GM18517 (cell line): ENCODE data around the gene UBALD1.
"Not testable (repeated sequence)": the region's sequence is repeated elsewhere in the genome, so short reads cannot be mapped to it uniquely, and the experiment has no call there.

Experiments used
- ATAC-seq: cut with Tn5 transposase; IDR thresholded peaks from one replicate; pipeline ENCODE4 v1.9.1; 2021; ENCODE audit warnings: mild to moderate bottlenecking, moderate library complexity; ENCODE audit not compliant: unreplicated experiment

UBALD1 gene

GRCh38 chr16:4614571-4615383 lies at the start of gene UBALD1:
Gene UBALD1, minus strand, starts transcription at chr16:4614888. Its CDS starts 91 bp downstream, at chr16:4614797.
- ATAC-seq: peak; percentile 56

- ATAC-seq: no peak
Measured at GRCh38 chr16:4663777-4664465, 49.2 kb upstream of the UBALD1 start.

DNA sequence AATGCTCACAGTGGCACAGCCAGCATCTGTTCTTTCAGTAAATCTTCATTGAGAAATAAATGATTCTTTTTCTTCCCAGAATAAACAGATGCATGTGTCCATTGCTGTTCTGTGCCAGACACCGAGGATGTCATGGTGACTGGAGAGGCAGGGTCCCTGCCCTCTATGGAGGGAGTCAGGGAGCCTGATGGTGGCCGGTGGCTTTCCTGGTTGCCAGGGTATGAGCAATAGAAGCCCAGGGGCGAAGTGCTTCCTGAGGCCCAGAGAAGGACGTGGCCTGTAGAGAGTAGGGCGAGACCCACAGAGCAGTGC lies 48.7 kb upstream of the UBALD1 start:
- ATAC-seq: no peak

DNA sequence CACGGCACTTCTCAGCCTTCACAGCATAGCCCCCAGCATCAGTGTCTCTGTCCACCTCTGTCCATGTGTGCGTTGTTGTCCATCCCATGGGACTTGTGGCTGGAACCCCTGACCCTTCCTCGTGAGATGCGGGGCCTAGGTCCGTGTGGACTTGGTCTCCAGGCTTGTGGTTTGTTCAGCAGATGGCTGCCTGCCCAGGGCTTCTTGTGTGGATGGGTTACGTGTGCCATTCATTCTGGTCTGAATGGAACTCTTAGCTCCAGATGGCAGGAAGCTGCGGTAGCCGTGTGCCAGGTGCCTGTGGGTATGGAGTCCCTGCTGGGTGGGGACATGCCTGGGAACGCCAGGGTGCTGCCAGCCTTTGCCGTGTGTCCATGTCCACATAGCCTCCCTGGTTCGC lies 47.0 kb upstream of the UBALD1 start:
- no peak for ATAC-seq

GRCh38 chr16:4660454-4661007 lies 45.8 kb upstream of the UBALD1 start:
- ATAC-seq: no peak

DNA sequence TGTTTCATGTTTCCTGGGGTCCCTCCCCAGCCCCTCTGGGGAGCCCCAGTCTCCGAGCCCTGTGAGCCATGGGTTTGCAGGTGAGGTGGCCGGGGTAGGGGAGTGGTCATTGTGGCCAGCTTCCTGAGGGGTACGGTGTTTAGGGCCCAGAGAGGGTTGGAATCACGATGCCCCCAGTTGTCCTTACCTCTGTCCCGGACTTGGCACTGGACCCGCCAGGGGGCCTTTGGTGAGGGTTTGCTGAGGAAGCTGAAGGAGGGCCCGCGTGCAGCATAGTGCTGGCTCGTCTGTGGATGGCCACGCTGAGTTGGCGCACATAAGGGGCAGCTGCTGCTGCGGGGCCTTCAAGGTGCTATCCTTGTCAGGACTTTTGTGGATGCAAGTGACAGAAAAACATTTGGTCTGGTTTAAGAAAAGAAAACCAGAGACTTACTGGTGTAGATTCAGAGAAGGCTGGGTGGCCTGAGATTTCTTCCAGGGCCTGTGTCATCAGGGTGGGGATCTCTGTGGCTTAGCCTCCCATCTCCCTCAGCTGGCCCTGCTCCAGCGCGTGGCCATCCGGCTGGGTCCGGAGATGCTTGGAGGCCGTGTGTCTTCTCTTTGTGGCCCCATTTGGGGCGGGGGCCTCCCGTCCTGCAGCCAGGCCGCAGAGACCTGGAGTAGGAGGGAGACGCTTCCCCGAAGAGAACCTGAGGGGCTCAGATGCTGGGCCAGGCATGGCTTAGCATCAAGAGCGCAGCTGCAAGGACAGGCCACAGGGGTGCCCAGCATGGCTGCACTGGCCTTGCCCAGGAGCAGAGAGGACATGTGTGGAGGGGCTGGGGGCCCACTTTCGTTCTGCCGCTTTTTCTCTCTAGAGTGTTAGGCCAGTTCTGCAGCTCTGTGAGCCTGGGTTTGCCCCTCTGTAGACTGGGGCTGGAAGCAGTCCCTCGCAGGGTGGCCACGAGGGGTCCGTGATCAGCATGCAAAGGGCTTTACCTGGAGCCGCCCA lies 45.0 kb upstream of the UBALD1 start:
- no peak for ATAC-seq

DNA sequence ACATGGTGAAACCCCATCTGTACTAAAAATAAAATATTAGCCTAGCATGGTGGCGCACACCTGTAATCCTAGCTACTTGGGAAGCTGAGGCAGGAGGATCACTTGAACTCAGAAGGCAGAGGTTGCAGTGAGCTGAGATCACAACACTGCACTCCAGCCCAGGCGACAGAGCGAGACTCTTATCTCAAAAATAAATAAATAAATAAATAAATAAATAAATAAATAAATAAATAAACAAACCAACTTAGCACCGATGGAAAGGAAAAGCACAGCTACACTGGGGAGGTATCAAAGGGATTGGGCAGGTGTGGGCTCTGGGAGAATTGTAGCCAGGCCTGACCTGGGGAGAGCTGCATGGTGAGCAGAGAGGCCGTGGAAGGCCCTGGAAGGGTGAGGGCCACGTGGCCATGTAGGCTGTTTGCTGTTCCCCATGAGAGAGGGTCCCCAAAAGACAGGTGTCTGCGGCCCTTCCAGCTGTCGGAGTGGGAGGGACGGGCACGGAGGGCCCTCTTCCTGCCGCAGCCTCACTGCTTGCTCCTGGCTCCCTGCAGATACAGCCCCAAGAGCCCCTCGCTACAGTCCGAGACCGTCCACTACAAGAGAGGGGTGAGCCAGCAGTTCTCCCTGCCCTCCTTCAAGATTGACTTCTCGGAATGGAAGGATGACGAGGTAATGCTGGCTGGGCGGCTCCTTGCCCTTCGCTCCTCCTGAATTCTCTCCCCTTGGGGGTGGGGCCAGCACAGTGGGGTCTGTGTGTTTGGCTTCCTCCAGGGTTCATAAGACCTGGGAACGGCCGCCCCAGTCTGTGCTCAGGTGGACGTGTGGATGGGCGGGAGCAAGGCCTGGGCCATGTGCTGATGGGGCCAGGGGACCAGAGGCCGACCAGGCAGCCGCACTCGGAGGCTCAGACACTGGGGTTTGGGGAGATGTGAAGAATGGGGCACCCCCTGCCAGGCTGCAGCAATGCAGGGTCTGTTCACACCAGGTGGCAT lies 42.3 kb upstream of the UBALD1 start:
- no peak for ATAC-seq

DNA sequence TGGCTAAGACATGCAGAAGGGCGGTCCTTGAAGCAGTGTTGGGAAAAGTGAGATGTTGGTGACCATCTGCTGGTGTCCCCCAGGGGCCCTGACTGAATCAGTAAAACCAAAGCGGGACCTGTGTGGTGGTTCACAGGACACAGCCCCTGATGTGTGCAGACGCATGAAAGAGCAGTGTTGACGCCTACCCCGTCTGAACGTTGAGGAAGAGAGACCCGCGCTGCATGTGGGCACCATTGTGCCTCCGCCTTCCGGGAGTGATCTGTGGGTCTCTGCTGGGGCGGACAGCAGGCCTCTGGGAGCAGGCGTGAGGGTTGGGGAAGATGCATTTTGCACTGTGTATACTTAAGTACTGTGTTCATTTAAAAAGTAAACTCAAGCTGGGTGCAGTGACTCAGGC lies 41.5 kb upstream of the UBALD1 start:
- ATAC-seq: no peak

- ATAC-seq: no peak
Measured at GRCh38 chr16:4655801-4656200, 41.1 kb upstream of the UBALD1 start.

DNA sequence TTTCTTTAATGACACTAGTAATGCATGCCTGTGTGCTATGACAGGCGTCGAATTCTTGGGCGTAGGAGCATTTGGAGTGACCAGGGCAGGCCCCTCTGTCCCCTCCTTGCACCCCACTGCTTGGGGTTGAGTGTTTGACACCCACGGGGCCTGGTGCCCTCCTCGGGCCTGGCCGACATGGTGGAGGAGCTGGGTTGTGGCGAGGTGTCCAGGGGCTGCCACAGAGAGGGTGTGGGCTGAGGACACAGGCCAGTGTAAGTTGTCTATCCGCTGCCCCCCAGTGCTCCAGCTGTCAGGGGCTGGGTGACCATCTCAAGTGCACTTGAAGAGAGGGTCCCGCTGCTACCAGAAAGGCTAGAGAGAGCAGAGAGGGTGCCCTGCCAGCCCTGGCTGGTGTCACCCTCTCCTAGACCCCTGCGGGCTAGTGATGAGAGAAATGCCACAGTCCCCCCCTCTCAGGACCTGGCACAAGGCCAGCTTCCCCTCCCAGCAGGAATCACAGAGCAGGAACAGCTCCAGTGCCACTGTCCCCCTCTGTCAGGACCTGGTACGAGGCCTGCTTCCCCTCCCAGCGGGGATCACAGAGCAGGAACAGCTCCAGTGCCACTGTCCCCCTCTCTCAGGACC lies 40.4 kb upstream of the UBALD1 start:
- ATAC-seq: no peak

DNA sequence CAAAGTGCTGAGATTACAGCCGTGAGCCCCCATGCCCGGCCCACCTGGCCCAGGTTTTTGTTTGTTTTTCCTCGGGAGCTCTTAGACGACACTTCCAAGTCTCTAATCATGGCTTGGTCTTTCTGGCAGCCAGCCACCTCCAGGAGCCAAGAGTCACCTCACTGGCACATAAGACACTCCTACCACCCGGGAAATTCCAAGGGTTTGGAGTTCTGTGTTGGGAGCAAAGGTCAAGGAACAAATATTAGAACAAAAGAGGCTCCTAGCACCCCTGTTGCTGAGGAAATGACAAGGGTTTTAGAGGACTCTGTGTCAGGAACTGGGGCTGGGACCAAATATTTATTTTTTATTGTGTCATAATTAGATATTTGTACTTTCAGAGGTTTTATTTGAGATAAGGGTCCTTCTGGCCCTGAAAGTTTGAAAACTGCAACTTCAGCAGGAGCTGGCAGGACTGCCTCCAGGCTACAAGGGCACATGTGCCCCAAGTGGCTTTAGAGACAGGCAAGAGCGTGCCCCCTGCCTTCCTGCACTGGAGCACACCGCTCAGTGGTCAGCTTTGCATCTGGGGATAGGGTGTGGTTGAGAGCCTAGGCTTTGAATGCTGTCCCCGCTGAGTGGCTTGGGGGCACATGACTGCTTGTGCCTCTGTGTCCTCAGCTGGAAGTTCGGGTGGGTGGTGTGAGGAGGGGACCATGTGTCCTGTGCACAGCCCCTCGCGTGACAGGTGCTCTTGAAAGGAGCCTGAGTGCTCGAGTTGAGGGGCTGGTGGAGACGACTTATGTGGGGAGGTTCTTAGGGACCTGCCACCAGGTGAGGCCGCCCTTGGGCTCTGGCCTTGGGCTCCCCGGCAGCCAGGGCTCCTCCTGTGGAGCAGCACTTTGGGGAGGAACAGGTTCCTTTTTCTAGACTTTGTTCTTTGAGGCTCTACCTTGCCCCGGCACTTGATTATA lies 39.6 kb upstream of the UBALD1 start:
- ATAC-seq: no peak

DNA sequence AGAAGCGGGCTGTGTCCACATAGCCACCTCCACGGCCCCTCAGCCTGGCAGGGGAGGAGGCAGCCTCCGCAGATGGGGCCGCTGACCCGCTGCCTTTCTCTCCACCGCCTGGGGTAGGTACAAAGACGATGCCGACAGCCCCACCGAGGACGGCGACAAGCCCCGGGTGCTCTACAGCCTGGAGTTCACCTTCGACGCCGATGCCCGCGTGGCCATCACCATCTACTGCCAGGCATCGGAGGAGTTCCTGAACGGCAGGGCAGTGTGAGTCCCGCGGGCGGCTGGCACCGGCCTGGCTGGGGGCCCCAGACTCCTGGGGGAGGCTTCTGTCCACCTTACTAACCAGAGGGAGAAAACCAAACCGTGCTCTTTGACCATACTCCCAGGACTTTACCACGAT lies 37.9 kb upstream of the UBALD1 start:
- ATAC-seq: no peak

DNA sequence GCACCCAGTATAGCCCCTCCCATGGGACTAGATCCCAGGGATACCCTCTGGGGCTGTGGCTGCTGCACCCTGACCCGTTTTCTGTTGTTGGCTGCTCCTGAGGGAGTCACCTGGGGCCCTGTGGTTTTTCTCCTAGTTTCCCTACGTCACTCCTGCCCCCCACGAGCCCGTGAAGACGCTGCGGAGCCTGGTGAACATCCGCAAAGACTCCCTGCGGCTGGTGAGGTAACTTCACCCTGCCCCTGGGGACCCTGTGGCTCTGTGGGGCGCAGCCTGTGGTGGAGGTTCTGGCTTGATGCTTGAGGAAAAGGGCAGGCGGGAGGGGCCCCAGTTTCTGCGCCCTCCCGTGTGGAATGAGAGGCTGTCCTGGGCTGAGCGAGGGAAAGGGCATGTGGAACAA lies 37.1 kb upstream of the UBALD1 start:
- ATAC-seq: no peak

DNA sequence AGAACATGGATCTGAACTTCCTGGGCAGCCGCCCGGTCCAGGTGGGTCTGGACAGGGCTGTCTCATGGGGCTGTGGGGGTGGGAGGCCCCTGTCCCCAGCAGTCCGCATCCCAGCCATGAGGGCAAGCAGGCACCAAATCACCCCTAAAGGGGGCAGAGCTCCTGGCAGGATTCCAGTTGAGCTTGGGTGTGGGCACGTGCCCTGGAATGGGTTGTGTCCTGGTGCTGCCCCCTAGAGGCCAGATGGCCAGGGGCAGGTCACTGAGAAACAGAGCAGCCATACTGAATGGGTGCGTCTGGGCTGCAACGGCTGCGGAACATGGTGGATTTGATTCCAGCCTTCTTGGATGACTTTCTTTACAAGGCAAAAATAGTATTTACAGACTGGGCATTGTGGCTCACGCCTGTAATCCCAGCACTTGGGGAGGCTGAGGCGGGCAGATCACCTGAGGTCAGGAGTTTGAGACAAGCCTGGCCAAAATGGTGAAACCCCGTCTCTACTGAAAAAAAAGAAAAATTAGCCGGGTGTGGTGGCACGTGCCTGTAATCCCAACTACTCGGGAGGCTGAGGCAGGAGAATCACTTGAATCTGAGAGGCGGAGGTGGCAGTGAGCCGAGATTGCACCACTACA lies 35.9 kb upstream of the UBALD1 start:
- ATAC-seq: not testable (repeated sequence)

DNA sequence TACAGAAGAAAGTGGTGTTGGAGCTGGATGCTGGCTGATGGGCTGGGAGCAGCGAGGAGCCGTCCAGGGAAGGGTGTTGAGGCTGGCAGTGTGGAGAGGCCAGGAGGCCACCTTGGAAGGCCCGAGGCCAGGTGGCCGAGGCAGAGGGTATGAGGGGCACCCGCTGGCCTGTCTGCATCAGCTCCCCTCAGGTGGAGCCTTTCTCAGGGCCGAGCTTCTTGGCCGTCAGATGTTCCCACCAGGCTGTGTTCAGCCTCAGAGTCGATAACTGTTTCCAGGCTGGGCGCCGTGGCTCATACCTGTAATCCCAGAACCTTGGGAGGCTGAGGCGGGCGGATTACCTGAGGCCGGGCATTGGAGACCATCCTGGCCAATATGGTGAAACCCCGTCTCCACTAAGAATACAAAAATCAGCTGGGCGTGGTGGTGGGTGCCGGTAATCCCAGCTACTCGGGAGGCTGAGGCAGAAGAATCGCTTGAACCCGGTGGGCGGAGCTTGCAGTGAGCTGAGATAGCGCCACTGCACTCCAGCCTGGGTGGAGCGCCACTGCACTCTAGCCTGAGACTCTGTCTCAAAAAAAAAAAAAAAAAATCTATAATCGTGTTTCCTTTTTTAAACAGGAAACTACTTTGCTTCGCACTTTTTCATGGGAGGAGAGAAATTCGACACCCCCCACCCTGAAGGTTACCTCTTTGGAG lies 35.2 kb upstream of the UBALD1 start:
- ATAC-seq: no peak

- no peak for ATAC-seq
Measured at GRCh38 chr16:4648917-4649316, 34.2 kb upstream of the UBALD1 start.

DNA sequence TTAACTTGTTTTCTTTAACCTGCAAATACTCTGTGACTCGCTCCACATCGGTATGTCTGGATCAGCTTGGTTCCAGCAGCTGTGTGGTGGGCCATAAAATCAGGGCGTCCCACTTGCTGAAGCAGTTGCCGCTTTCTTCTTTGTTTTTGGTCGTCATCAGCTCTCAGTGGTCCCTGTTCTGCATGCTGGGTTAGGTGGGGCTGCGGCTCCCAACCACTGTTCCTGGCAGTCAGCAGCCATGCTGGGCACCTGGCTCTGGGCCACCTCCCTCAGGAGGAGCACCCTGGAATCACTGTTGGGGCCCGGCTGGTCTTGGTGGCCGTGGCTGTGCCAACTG lies 32.9 kb upstream of the UBALD1 start:
- no peak for ATAC-seq
